NB4 (cell line): ENCODE results near the gene RAMP3.

Experiments
- CTCF ChIP-seq: IDR thresholded peaks from one replicate; pipeline ENCODE4 v1.5.1; 2012; ENCODE audit warnings: low read depth, low read length
- MAX ChIP-seq: IDR thresholded peaks from 2 replicates; pipeline ENCODE4 v1.6.1; 2011; ENCODE audit warnings: low read depth, low read length
- MYC ChIP-seq: IDR thresholded peaks from 2 replicates; pipeline ENCODE4 v1.6.1; 2011; ENCODE audit warnings: low read depth, low read length
- POLR2A ChIP-seq: IDR thresholded peaks from 2 replicates; pipeline ENCODE4 v1.6.1; 2011; ENCODE audit warnings: mild to moderate bottlenecking; ENCODE audit not compliant: insufficient read length; ENCODE audit errors: extremely low read depth

- TF ChIP-seq CTCF (no peak), MAX (no peak), POLR2A (no peak), MYC (no peak)
Observed at GRCh38 chr7:45158471-45158870, 880 bp downstream of the RAMP3 start.
